Activated gamma-delta T cell treated with Interleukin-2 at 50 U/mL for 16 hours (primary cell): ENCODE measurements around the gene PPP6R2.

ENCODE experiments used
- DNase-seq: peaks from one replicate; pipeline ENCODE4 v3.0.0-alpha.2; 2020

The PPP6R2 gene

GRCh38 chr22:50342651-50343540, at the start of gene PPP6R2:
PPP6R2 (plus strand) TSS chr22:50343327; CDS start chr22:50393909, 50,582 bp downstream.
- peak; percentile 85 for DNase-seq

GRCh38 chr22:50293441-50294318, 49.4 kb upstream of the PPP6R2 start:
- DNase-seq: no peak

- DNase-seq: no peak
Observed at GRCh38 chr22:50294319-50294656, 48.8 kb upstream of the PPP6R2 start.

- no peak for DNase-seq
Observed at GRCh38 chr22:50296658-50297490, 46.3 kb upstream of the PPP6R2 start.

- no peak for DNase-seq
Observed at GRCh38 chr22:50297510-50298265, 45.4 kb upstream of the PPP6R2 start.

- no peak for DNase-seq
Observed at GRCh38 chr22:50298266-50298637, 44.9 kb upstream of the PPP6R2 start.

GRCh38 chr22:50298937-50299784, 44.0 kb upstream of the PPP6R2 start:
- DNase-seq: no peak

- no peak for DNase-seq
Observed at GRCh38 chr22:50299785-50300619, 43.1 kb upstream of the PPP6R2 start.

GRCh38 chr22:50300620-50301257, 42.4 kb upstream of the PPP6R2 start:
- DNase-seq: no peak

- DNase-seq: no peak
Observed at GRCh38 chr22:50301581-50301991, 41.5 kb upstream of the PPP6R2 start.

GRCh38 chr22:50302041-50302541, 41.0 kb upstream of the PPP6R2 start:
- DNase-seq: no peak

GRCh38 chr22:50302564-50302963, 40.6 kb upstream of the PPP6R2 start:
- DNase-seq: no peak

- DNase-seq: no peak
Observed at GRCh38 chr22:50303515-50303847, 39.6 kb upstream of the PPP6R2 start.

GRCh38 chr22:50303848-50304527, 39.1 kb upstream of the PPP6R2 start:
- DNase-seq: no peak

GRCh38 chr22:50304528-50305392, 38.4 kb upstream of the PPP6R2 start:
- no peak for DNase-seq

- no peak for DNase-seq
Observed at GRCh38 chr22:50305393-50305922, 37.7 kb upstream of the PPP6R2 start.

GRCh38 chr22:50305923-50306566, 37.1 kb upstream of the PPP6R2 start:
- DNase-seq: no peak
